Heart right ventricle (tissue), 16 donors: ENCODE results near the gene BCOR. TPM values are rescaled to one million over a fixed set of nuclear protein-coding genes. Genes with fewer than 3 reads are reported as not detected.
A peak's percentile ranks its signal among the peaks of the same experiment; 100 is the strongest.

ENCODE experiments used
- ATAC-seq, 8 donors: fragments of 200-7000 bp; cut with Tn5 transposase; one replicate each; pipeline ENCODE4 v1.9.1; 2020; ENCODE audit warnings: mild to moderate bottlenecking in 8 of 8, moderate library complexity in 8 of 8, moderate number of reproducible peaks in 1 of 8
- DNase-seq, 2 donors: peaks; one replicate each; pipeline ENCODE4 v3.0.0-alpha.2; 2020
- H3K27ac ChIP-seq, 10 donors: fragments of 200-600 bp; sonication (generic) in 2 of 10; one replicate each; pipeline versions ENCODE4 v1.5.0 to v1.8.0; 2020 to 2022; ENCODE audit warnings: mild to moderate bottlenecking in 3 of 10
- H3K27me3 ChIP-seq, 7 donors: fragments of 200-600 bp; one replicate each; pipeline ENCODE4 v1.8.0; 2021 to 2022; ENCODE audit warnings: mild to moderate bottlenecking in 2 of 7
- H3K36me3 ChIP-seq, 9 donors: fragments of 200-600 bp; sonication (generic) in 1 of 9; one replicate each; pipeline versions ENCODE4 v1.5.0 to v1.8.0; 2020 to 2022; ENCODE audit warnings: mild to moderate bottlenecking in 2 of 9
- H3K4me1 ChIP-seq, 9 donors: fragments of 200-600 bp; sonication (generic) in 1 of 9; one replicate each; pipeline versions ENCODE4 v1.5.0 to v1.8.0; 2020 to 2022; ENCODE audit warnings: mild to moderate bottlenecking in 4 of 9
- H3K4me3 ChIP-seq, 10 donors: fragments of 200-600 bp; sonication (generic) in 2 of 10; one replicate each; pipeline versions ENCODE4 v1.5.0 to v1.8.0; 2020 to 2022; ENCODE audit warnings: mild to moderate bottlenecking in 7 of 10, moderate library complexity in 2 of 10
- H3K9me3 ChIP-seq, 11 donors: fragments of 200-600 bp in 10 of 11; sonication (generic) in 2 of 11; one replicate each; pipeline versions ENCODE4 v1.5.0 to v1.8.0; 2013 to 2022; ENCODE audit warnings: mild to moderate bottlenecking in 2 of 11, control low read depth in 1 of 11, moderate library complexity in 1 of 11
- WGBS, 2 donors: extraction: QIAGEN DNeasy Blood & Tissue Kit; methylation state at CpG; one replicate each; pipeline ENCODE4 v1.1.7; 2013; ENCODE audit warnings: inconsistent platforms in 1 of 2; 5-methylcytosine and 5-hydroxymethylcytosine counted together
- intact Hi-C, 10 donors: fragments of 100-400 bp; cut with DNase I; formaldehyde crosslinking; loops; one replicate each; pipeline versions ENCODE4 v1.11.1 to v1.14.2; 2022
- long read RNA-seq, 3 donors: library from polyadenylated mRNA; unstranded; transcript quantifications; one replicate each; pipeline ENCODE4 v2.0.0, GENCODE V29; 2020 to 2021
- polyA plus RNA-seq, 2 donors: library from polyadenylated mRNA; stranded (reverse); fragments of 200-250 nt; gene quantifications; one replicate each; pipeline ENCODE4 v1.2.3, GENCODE V29; 2013
- total RNA-seq, 10 donors: library from RNA; stranded (reverse); fragmentation: NEBNext Ultra II Directional in 3 of 10; extraction: Animal tissue kit (Norgen Biotek cat#: 25700) in 3 of 10; gene quantifications; one replicate each; pipeline versions ENCODE4 v1.2.1 to v1.2.4, GENCODE V29; 2021 to 2023
- TF ChIP-seq, protein P1 (sequence below), 9 donors: fragments of 200-600 bp; sonication (generic) in 2 of 9; IDR thresholded peaks; one replicate each; pipeline versions ENCODE4 v1.5.0 to v1.8.0; 2021 to 2022; ENCODE audit warnings: antibody characterized with exemption in 9 of 9, mild to moderate bottlenecking in 5 of 9, moderate library complexity in 1 of 9
- donor health status: Arrhythmogenic right ventricular cardiomyopathy.
- donor health status: ischemic (EF 13 %, LVEDD 7.1; RV severe dilation, severe dysfunction).
- donor health status: healthy with polysubstance abuse.
- donor health status: DM: no; HTN: yes; CAD: no.
- donor health status: DM: no; HTN: no; CAD: no.
- donor health status: ischemic (EF 25% LVEDD 6.9; RV normal size, moderate dysfunction).
- donor health status: ischemic (EF 25% LVEDD 5.7; RV mildly dilated, moderate dysfunction).
- donor health status: healthy.
- donor health status: DM: yes; HTN: yes; CAD: no.
- donor health status: Ischemic cardiomyopathy.
- donor health status: ischemic (EF 35%, LVEDD 5.7; RV mildly dilated, moderate dysfunction).
- donor health status: nonischemic (EF 11% LVEDD 7.7; RV severe dilation, severe dysfunction).
- donor health status: DM: yes; HTN: yes; CAD: no.
- donor health status: PGD.
- donor health status: ischemic (EF 29% LVEDD 5.4; RV normal size, mild dysfunction).
- donor health status: nonischemic (EF 23%, LVEDD 6.1; RV moderate dilation, normal function).

Gene BCOR
- total RNA-seq = 10 to 100 TPM; 12.4 to 27.2 (median 19.9) TPM
- polyA plus RNA-seq = 10 to 100 TPM in 1 of 2 donors, 1 to 10 TPM in 1; 9.1 to 10.5 TPM
- long read RNA-seq, donor 1, partial matches to known transcripts = 11 of 16 reads
- long read RNA-seq, donor 1, other reads (novel, unspliced or antisense) = 5 of 16 reads
- long read RNA-seq, donor 2, partial matches to known transcripts = 9 of 13 reads
- long read RNA-seq, donor 2, other reads (novel, unspliced or antisense) = 4 of 13 reads
- long read RNA-seq, donor 3, partial matches to known transcripts = 90 of 98 reads
- long read RNA-seq, donor 3, other reads (novel, unspliced or antisense) = 8 of 98 reads

DNA sequence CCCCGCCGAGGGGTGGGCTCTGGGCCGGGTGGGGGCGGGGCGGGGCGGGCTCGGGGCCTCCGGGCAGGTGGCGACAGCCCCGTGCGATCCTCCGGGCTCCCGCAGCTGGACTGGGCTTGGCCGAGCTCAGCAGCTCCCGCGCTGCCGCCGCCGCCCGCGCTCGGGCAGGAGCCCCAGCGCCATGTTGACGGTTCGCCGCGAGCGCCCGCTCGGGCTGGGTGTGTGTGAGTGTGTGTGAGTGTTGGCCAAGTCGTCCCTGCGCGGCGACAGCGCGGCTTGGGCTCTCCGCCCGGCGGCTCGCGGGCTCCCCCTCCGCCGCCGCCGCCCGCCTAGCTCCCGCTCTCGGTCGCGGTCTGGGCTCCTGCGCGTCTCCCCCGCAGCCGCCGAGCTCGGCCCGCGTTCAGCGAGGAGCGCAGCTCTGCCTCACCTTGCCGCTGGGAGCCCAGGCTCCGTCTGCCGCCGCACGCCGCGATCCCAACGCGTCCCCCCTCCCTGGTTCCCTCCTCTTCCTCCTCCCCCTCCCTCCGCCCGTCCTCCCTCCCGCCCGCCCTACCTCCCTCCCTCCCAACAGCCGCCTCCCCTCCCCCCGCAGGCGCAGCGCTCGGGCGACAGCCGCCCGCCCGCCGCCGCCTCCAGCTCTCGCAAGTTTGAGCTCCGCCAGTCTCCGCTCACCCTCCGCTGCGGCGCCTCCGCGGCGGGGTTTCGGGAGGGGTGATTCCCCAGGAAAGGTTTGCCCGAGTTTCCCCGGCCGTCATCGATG is at the start of gene BCOR:
TSS of gene BCOR (minus strand) at position 455 of the 760 bp plus-strand sequence. CDS start 20,029 bp downstream, outside the sequence.
- H3K36me3 ChIP-seq = no peaks in the 10 kb centered on the region
- H3K4me3 ChIP-seq = peak within 1 kb of the TSS; percentile 70 to 88 (median 82)
- H3K27me3 ChIP-seq = peaks cover 0 to 99% (median 0%) of the 10 kb centered on the region in 7 donors
- peak; percentile 26 to 63 (median 56) for ATAC-seq
- H3K9me3 ChIP-seq = no peaks in the 10 kb centered on the region
- peak; percentile 72 to 80 for DNase-seq
- 0 to 1% methylated on average over 18 to 66 of the region's 98 CpGs for WGBS, 2 donors
- TF ChIP-seq, protein P1, sequence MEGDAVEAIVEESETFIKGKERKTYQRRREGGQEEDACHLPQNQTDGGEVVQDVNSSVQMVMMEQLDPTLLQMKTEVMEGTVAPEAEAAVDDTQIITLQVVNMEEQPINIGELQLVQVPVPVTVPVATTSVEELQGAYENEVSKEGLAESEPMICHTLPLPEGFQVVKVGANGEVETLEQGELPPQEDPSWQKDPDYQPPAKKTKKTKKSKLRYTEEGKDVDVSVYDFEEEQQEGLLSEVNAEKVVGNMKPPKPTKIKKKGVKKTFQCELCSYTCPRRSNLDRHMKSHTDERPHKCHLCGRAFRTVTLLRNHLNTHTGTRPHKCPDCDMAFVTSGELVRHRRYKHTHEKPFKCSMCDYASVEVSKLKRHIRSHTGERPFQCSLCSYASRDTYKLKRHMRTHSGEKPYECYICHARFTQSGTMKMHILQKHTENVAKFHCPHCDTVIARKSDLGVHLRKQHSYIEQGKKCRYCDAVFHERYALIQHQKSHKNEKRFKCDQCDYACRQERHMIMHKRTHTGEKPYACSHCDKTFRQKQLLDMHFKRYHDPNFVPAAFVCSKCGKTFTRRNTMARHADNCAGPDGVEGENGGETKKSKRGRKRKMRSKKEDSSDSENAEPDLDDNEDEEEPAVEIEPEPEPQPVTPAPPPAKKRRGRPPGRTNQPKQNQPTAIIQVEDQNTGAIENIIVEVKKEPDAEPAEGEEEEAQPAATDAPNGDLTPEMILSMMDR (IDR thresholded peaks at IDR 0.05) = peak in 1 of 9 donors; percentile 20
- H3K27ac ChIP-seq = peak within 1 kb of the TSS; percentile 84 to 94 (median 92)
- intact Hi-C loops = loop anchor here in 6 of 10 donors (5.0 to 10.0 kb wide), 11 partner anchors 55 to 623 kb away; no protein-coding TSS in a partner anchor
- H3K4me1 ChIP-seq = peaks cover 0 to 40% (median 17%) of the 10 kb centered on the region in 9 donors

GRCh38 chrX:40147126-40147952 is 49.6 kb upstream of the BCOR start:
- intact Hi-C loops = loop anchor here in 3 of 10 donors (5.0 to 10.0 kb wide), 3 partner anchors 40 to 135 kb away; no protein-coding TSS in a partner anchor
- TF ChIP-seq, protein P1 (IDR thresholded peaks at IDR 0.05) = no peak
- Histone ChIP-seq H3K27me3 (peaks cover 0 to 100% (median 0%) of the 10 kb centered on the region in 7 donors), H3K4me1 (peaks cover 0 to 62% (median 32%) of the 10 kb centered on the region in 9 donors), H3K9me3 (no peaks in the 10 kb centered on the region), H3K36me3 (no peaks in the 10 kb centered on the region), H3K4me3 (no peak overlapping the region), H3K27ac (peak overlapping the region in 1 of 10 donors; percentile 67)
- ATAC-seq (no peak), DNase-seq (no peak)
- WGBS, 2 donors = 92 to 94% methylated on average over 43 to 50 of the region's 50 CpGs

GRCh38 chrX:40146262-40147125 is 48.7 kb upstream of the BCOR start:
- intact Hi-C loops = loop anchor here in 3 of 10 donors (5.0 to 10.0 kb wide), 3 partner anchors 39 to 134 kb away; no protein-coding TSS in a partner anchor
- peak overlapping the region; percentile 35 to 65 (median 54) for H3K4me3 ChIP-seq
- H3K36me3 ChIP-seq = no peaks in the 10 kb centered on the region
- H3K27ac ChIP-seq = peak overlapping the region in 6 of 10 donors; percentile 35 to 74 (median 53)
- WGBS, 2 donors = 17 to 18% methylated on average over 28 to 70 of the region's 77 CpGs
- peaks cover 0 to 91% (median 0%) of the 10 kb centered on the region in 7 donors for H3K27me3 ChIP-seq
- peak; percentile 41 to 57 (median 47) for ATAC-seq
- no peaks in the 10 kb centered on the region for H3K9me3 ChIP-seq
- peak in 1 of 2 donors; percentile 22 for DNase-seq
- TF ChIP-seq, protein P1 (IDR thresholded peaks at IDR 0.05) = no peak
- peaks cover 0 to 61% (median 35%) of the 10 kb centered on the region in 9 donors for H3K4me1 ChIP-seq
